Retinal pigment epithelial cell (primary cell): ENCODE measurements around the gene TET1.
"Not testable (repeated sequence)": the region's sequence is repeated elsewhere in the genome, so short reads cannot be mapped to it uniquely, and the experiment has no call there.

Experiments used
- DNase-seq: peaks from one replicate; pipeline ENCODE4 v3.0.0-alpha.2; 2010; ENCODE audit warnings: low read depth
- H3K4me3 ChIP-seq: 2 replicates; pipeline ENCODE4 v1.5.1; 2011; ENCODE audit warnings: mild to moderate bottlenecking, low read length, control low read depth, moderate library complexity
- CTCF ChIP-seq: conservative IDR thresholded peaks from 2 replicates; pipeline ENCODE4 v1.5.1; 2011; ENCODE audit warnings: low read depth, low read length, control low read depth, inconsistent platforms

Gene TET1

GRCh38 chr10:68668972-68669371, 108.8 kb downstream of the TET1 start:
- no peak overlapping the region for H3K4me3 ChIP-seq
- TF ChIP-seq CTCF, result no peak
- no peak for DNase-seq

- H3K4me3 ChIP-seq, result no peak overlapping the region
- no peak for TF ChIP-seq CTCF
- DNase-seq, result no peak
These were observed 124.3 kb downstream of the TET1 start for GRCh38 chr10:68684413-68684812.

- no peak overlapping the region for H3K4me3 ChIP-seq
- no peak for TF ChIP-seq CTCF
- no peak for DNase-seq
These were observed 135.9 kb downstream of the TET1 start for GRCh38 chr10:68696018-68696417.

GRCh38 chr10:68697106-68697505, 137.0 kb downstream of the TET1 start:
- H3K4me3 ChIP-seq, result no peak overlapping the region
- no peak for TF ChIP-seq CTCF
- DNase-seq, result no peak

GRCh38 chr10:68700197-68700596, 140.1 kb downstream of the TET1 start:
- no peak overlapping the region for H3K4me3 ChIP-seq
- no peak for TF ChIP-seq CTCF
- no peak for DNase-seq

GRCh38 chr10:68705548-68705947, 145.4 kb downstream of the TET1 start:
- H3K4me3 ChIP-seq, result no peak overlapping the region
- no peak for DNase-seq
- TF ChIP-seq CTCF, result no peak

GRCh38 chr10:68708987-68709386, 148.8 kb downstream of the TET1 start:
- DNase-seq, H3K4me3 ChIP-seq: not testable (repeated sequence)

GRCh38 chr10:68713065-68713464, 152.9 kb downstream of the TET1 start:
- DNase-seq, H3K4me3 ChIP-seq: not testable (repeated sequence)

DNA sequence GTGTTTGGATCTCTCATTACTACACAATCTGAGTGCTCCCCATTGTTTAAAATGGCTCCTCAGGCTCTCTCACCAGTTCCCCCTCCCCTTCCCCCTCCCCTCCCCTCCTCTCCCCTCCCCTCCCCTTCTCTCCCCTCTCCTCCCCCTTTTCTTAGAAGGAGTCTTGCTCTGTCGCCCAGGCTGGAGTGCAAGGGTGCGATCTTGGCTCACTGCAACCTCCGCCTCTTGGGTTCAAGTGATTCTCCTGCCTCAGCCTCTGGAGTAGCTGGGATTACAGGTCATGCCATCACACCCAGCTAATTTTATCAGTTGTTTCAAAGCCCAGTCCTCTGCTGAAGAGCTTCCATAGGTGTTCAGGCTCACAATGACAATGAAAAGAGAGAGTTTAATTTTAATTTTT, 157.3 kb downstream of the TET1 start:
- DNase-seq, result no peak
- no peak for TF ChIP-seq CTCF
- no peak overlapping the region for H3K4me3 ChIP-seq
